ENCODE results near the gene SYNRG. TPM values are rescaled to one million over a fixed set of nuclear protein-coding genes. Genes with fewer than 3 reads are reported as not detected.

Gene SYNRG
- total and polyA plus RNA-seq, 4 donors: 6.5 to 20.5 (median 15.9) TPM

DNA sequence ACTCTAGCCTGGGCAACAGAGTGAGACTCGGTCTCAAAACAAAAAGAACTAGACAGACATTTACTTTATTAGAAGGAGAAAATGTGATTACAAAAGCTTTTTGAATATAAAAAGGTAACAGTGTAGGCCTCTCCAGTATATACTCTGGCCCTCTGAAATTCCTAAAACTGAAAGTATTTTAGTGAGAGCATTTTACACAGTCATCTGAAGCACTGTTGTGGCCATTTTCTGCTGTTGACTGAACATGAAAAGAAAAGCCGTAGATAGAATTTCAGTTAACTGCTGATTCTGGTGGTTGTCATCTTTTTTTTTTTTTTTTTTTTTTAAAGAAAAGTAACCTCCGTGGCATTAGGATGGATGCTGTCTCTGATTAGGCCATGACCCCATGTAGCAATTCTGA, 103.9 kb downstream of the SYNRG start:
- no peak overlapping the region for H3K4me3 ChIP-seq (ENCODE audit: low read depth in 1 of 3, low read length in 3 of 3)
- H3K9me3 ChIP-seq (ENCODE audit: control insufficient read depth in 4 of 4, low read length in 3 of 4): no peaks in the 10 kb centered on the region
- no peak for DNase-seq (ENCODE audit: low spot score)
- no peaks in the 10 kb centered on the region for H3K36me3 ChIP-seq (ENCODE audit: control insufficient read depth in 4 of 4, insufficient read depth in 3 of 4, low read depth in 1 of 4, low read length in 3 of 4)
- H3K27ac ChIP-seq (ENCODE audit: low read depth in 1 of 2, low read length in 2 of 2): no peak overlapping the region
- H3K9ac ChIP-seq (ENCODE audit: low read depth in 1 of 2, low read length in 2 of 2): no peak overlapping the region
- peaks cover 6 to 48% (median 40%) of the 10 kb centered on the region in 4 donors for H3K4me1 ChIP-seq (ENCODE audit: control insufficient read depth in 4 of 4, insufficient read depth in 4 of 4, low read length in 3 of 4)
- TF ChIP-seq NR2F2 (IDR thresholded peaks at IDR 0.05) (no peak), TAF1 (conservative IDR thresholded peaks at IDR 0.05) (no peak), GABPA (IDR thresholded peaks at IDR 0.05 in 1 of 2, conservative IDR thresholded peaks at IDR 0.05 in 1 of 2) (no peak), SP1 (IDR thresholded peaks at IDR 0.05) (no peak), FOXA2 (IDR thresholded peaks at IDR 0.05) (no peak), JUND (IDR thresholded peaks at IDR 0.05) (no peak), RXRA (IDR thresholded peaks at IDR 0.05) (no peak), EGR1 (IDR thresholded peaks at IDR 0.05; ENCODE audit: low read depth in 2 of 2) (no peak), YY1 (IDR thresholded peaks at IDR 0.05) (no peak)
- TF ChIP-seq, protein P1, sequence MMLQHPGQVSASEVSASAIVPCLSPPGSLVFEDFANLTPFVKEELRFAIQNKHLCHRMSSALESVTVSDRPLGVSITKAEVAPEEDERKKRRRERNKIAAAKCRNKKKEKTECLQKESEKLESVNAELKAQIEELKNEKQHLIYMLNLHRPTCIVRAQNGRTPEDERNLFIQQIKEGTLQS (IDR thresholded peaks at IDR 0.05): no peak
- TF ChIP-seq, protein P2, sequence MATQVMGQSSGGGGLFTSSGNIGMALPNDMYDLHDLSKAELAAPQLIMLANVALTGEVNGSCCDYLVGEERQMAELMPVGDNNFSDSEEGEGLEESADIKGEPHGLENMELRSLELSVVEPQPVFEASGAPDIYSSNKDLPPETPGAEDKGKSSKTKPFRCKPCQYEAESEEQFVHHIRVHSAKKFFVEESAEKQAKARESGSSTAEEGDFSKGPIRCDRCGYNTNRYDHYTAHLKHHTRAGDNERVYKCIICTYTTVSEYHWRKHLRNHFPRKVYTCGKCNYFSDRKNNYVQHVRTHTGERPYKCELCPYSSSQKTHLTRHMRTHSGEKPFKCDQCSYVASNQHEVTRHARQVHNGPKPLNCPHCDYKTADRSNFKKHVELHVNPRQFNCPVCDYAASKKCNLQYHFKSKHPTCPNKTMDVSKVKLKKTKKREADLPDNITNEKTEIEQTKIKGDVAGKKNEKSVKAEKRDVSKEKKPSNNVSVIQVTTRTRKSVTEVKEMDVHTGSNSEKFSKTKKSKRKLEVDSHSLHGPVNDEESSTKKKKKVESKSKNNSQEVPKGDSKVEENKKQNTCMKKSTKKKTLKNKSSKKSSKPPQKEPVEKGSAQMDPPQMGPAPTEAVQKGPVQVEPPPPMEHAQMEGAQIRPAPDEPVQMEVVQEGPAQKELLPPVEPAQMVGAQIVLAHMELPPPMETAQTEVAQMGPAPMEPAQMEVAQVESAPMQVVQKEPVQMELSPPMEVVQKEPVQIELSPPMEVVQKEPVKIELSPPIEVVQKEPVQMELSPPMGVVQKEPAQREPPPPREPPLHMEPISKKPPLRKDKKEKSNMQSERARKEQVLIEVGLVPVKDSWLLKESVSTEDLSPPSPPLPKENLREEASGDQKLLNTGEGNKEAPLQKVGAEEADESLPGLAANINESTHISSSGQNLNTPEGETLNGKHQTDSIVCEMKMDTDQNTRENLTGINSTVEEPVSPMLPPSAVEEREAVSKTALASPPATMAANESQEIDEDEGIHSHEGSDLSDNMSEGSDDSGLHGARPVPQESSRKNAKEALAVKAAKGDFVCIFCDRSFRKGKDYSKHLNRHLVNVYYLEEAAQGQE (IDR thresholded peaks at IDR 0.05): no peak
- TF ChIP-seq, protein P3, sequence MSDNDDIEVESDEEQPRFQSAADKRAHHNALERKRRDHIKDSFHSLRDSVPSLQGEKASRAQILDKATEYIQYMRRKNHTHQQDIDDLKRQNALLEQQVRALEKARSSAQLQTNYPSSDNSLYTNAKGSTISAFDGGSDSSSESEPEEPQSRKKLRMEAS (IDR thresholded peaks at IDR 0.05): no peak
- TF ChIP-seq, protein P4, sequence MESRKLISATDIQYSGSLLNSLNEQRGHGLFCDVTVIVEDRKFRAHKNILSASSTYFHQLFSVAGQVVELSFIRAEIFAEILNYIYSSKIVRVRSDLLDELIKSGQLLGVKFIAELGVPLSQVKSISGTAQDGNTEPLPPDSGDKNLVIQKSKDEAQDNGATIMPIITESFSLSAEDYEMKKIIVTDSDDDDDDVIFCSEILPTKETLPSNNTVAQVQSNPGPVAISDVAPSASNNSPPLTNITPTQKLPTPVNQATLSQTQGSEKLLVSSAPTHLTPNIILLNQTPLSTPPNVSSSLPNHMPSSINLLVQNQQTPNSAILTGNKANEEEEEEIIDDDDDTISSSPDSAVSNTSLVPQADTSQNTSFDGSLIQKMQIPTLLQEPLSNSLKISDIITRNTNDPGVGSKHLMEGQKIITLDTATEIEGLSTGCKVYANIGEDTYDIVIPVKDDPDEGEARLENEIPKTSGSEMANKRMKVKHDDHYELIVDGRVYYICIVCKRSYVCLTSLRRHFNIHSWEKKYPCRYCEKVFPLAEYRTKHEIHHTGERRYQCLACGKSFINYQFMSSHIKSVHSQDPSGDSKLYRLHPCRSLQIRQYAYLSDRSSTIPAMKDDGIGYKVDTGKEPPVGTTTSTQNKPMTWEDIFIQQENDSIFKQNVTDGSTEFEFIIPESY (IDR thresholded peaks at IDR 0.05): no peak
- TF ChIP-seq, protein P5, sequence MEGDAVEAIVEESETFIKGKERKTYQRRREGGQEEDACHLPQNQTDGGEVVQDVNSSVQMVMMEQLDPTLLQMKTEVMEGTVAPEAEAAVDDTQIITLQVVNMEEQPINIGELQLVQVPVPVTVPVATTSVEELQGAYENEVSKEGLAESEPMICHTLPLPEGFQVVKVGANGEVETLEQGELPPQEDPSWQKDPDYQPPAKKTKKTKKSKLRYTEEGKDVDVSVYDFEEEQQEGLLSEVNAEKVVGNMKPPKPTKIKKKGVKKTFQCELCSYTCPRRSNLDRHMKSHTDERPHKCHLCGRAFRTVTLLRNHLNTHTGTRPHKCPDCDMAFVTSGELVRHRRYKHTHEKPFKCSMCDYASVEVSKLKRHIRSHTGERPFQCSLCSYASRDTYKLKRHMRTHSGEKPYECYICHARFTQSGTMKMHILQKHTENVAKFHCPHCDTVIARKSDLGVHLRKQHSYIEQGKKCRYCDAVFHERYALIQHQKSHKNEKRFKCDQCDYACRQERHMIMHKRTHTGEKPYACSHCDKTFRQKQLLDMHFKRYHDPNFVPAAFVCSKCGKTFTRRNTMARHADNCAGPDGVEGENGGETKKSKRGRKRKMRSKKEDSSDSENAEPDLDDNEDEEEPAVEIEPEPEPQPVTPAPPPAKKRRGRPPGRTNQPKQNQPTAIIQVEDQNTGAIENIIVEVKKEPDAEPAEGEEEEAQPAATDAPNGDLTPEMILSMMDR (IDR thresholded peaks at IDR 0.05; ENCODE audit: low read depth, low read length, missing input control): no peak
- WGBS: 90% methylated on average over 3 of the region's 3 CpGs
- H3K27me3 ChIP-seq (ENCODE audit: control insufficient read depth in 4 of 4, insufficient read depth in 4 of 4, low read length in 3 of 4): no peaks in the 10 kb centered on the region

DNA sequence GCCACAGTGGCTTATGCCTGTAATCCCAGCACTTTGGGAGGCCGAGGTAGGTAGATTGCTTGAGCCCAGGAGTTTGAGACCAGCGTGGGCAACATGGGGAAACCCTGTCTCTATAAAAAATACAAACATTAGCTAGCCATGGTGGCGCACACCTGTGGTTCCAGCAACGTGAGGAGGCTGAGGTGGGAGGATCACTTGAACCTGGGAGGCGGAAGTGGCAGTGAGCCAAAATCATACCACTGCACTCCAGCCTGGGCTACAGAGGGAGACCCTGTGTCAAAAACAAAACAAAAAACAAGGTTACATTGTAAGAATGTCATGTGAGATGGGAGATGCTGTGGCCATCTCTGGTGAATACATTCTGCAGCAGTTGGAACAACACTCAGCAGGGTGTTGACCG, 106.1 kb downstream of the SYNRG start:
- WGBS: 95% methylated on average over 6 of the region's 6 CpGs
- Histone ChIP-seq H3K36me3 (ENCODE audit: control insufficient read depth in 4 of 4, insufficient read depth in 3 of 4, low read depth in 1 of 4, low read length in 3 of 4) (no peaks in the 10 kb centered on the region), H3K9ac (ENCODE audit: low read depth in 1 of 2, low read length in 2 of 2) (no peak overlapping the region), H3K4me3 (ENCODE audit: low read depth in 1 of 3, low read length in 3 of 3) (no peak overlapping the region), H3K9me3 (ENCODE audit: control insufficient read depth in 4 of 4, low read length in 3 of 4) (no peaks in the 10 kb centered on the region), H3K27ac (ENCODE audit: low read depth in 1 of 2, low read length in 2 of 2) (no peak overlapping the region), H3K27me3 (ENCODE audit: control insufficient read depth in 4 of 4, insufficient read depth in 4 of 4, low read length in 3 of 4) (no peaks in the 10 kb centered on the region), H3K4me1 (ENCODE audit: control insufficient read depth in 4 of 4, insufficient read depth in 4 of 4, low read length in 3 of 4) (peaks cover 7 to 51% (median 43%) of the 10 kb centered on the region in 4 donors)
- TF ChIP-seq, protein P5 (IDR thresholded peaks at IDR 0.05; ENCODE audit: low read depth, low read length, missing input control): no peak
- TF ChIP-seq HNF4G (IDR thresholded peaks at IDR 0.05) (no peak), SP1 (IDR thresholded peaks at IDR 0.05) (no peak), TAF1 (conservative IDR thresholded peaks at IDR 0.05) (no peak), YY1 (IDR thresholded peaks at IDR 0.05) (no peak), EGR1 (IDR thresholded peaks at IDR 0.05; ENCODE audit: low read depth in 2 of 2) (no peak), JUND (IDR thresholded peaks at IDR 0.05) (no peak)
- TF ChIP-seq, protein P1 (IDR thresholded peaks at IDR 0.05): no peak
- TF ChIP-seq, protein P3 (IDR thresholded peaks at IDR 0.05): no peak
- TF ChIP-seq, protein P4 (IDR thresholded peaks at IDR 0.05): no peak
- no peak for DNase-seq (ENCODE audit: low spot score)

Measured in liver (tissue), 9 donors.